Suppressor macrophage treated with lipopolysaccharide for 1 hour (primary cell): ENCODE measurements around the gene FER1L5.

Experiments used
- DNase-seq, 3 donors: peaks; one replicate each; pipeline ENCODE4 v3.0.0-alpha.2; 2020 to 2022

The FER1L5 gene

DNA sequence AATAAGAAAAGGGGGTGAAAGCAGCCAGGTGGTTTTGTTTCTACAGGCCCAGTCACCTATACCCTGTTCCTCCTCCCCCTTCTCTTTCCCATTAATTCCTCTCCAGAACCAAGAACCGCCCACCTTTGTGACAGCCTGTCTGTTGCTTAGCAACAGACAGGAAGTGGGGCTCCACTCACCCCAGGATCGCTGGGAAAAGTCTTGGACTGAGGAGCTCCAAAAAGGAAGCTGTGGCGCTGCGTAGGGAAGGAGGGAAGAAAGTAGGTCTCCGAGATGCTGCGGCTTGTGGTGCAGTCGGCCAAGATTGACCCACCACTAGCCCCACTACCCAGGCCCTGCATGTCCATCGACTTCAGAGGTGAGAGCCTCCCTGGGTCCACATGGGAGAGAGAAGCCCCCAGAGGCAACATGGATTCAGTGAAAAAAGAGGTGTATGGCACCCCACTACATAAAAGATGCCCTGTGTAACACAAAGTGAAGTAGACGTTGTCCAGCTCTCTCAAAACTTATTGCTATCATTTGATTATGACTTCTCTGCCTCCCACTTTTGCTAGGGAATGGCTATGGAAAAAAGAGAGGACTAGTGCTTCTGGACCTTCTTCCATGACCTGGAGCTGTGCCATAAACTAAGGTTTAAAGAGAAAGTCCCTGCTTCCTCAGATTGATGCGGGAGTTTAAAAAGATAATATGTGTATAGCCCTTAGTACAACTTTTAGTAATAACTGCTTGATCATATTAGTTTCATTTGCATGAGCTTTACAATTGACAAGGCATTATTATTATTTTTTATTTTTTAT lies at the start of gene FER1L5:
FER1L5 (plus strand) TSS at position 201 of the 797 bp plus-strand sequence; CDS start at position 274, 73 bp downstream.
- no peak for DNase-seq

DNA sequence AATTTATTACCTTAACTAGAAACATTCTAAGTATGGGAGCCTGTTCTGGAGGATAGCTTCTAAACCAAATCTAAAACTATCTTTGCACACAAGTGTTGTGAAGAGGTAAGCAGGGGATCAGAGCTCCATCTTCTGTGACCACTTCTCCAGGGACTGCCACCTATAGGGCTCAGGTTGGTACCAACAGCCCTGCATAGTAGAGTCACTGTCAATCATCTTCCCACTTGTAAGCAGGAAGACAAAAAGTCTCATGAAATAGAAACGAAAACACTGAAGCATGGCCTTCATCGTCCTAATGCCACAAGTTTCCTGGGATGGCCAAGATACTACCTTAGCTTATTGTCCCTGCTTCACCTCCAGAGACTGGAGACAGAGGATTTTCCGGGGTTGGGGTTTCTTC lies 48.3 kb upstream of the FER1L5 start:
- DNase-seq = no peak

DNA sequence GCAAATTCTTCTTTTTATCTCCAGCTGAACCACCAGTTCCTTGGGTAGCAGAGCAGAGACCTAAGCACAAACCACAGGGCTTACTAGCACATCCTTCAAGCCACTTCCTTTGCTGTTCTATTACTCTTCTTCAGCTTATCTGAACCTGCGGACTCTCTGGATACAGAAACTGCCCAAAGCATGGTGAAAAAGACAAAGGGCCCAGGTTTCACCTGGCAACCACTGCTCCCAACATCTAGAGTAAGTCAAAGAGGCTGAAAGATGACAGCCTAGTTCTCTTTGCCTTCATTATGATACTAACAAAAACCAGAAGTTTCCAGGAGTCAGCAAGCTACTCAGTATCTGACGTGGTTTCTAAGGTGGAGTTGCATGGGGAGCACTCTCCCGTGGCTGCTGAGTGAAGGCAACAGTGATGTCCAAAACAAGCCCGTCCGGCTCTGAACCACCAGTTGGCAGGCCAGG lies 47.8 kb upstream of the FER1L5 start:
- no peak for DNase-seq

DNA sequence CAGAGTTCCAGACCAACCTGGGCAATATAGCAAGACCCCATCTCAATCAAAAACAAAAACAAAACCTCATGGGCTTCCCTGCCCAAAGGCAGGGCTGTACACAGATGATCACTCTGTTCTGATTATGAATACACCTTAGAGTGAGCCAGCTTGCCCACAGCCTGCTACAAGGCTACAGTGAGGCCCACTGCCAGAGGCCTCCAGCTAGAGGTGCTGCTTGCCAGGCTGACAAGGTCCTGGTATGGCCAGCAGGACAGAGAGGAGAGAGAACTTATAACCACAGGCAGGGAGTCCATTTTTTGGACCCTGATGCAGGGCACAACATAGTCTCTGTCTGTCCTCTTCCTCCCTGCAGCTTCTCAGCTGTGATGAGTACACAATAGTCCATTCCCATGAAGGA lies 46.0 kb upstream of the FER1L5 start:
- no peak for DNase-seq

DNA sequence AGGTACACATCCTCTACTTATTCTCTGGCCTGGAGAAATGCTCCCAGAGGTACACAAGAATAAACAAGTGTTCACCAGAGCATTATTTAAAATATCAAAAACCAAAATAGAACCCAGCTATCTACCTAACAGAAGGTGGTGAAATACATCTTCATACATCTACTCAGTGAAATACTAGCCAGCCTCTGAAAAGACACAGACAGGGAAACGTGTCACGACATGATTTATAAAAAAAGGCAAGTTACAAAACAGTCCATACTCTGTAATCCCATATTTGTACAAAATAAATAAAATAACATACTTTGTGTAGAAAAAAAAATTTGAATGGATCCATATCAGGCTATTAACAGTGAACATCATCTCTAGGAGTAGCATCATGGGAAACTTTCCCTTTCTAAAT lies 42.6 kb upstream of the FER1L5 start:
- no peak for DNase-seq

DNA sequence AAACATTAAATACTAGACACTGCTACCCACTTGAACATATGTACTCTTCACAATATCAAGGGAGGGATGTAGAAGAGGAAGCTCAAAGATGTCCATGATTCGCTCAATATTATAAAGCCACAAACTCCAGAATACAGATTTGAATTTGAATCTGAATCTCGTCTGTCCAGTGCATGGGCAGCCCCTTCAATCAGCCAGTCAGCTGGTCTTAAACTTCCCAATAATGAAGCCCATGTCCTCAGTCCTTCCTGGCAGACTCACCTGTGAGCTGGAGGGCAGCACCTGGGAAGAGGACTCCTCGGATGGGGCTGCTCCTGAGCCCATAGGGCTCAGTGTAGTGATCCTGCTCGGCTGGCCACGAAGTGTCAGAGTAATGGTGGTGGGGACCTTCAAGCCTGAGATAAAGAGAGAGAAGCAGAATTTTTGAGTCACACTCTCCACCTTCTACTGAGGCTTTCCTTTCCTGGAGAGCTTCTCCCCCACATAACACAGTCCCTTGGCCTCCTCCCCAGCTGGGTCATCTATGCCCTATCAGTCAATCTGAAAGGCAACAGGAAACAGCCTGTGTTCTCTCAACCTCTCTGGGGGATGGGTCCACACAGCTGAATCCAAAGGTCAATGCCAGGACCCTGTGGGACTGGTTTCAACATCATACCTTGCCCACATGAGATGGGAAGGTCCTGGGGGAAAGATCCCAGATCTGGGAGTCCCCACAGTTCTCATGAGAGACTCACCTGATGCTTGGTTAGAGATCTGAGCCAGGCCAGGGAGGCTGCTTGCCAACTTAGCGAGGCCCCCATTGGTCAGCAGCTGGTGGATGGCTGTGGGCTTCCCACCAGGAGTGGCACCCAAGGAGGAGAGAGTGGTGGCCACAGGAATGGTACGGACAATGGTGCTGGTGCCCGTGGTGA lies 40.9 kb upstream of the FER1L5 start:
- no peak for DNase-seq

DNA sequence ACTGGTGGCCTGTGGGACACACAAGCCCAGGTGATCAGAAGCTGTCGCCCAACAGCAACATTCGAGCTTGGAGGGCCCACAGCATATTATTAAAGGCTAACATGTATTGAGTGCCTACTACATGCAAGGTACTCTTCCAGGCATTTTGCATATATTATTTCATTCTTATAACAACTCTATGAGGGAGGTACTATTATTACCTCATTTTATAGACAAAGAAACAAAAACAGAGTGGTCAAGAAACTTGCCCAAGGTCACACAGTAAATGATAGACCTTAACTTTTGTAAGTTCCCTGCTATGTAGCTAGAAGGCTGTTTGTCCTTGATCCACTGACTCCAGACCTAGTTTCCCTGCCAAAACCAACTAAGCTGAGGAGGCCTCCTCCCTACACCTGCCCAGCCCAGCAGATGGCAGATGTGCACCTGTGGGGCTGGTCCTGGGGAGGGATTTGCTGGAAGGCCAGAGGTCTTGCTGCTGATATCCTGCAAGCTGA lies 40.2 kb upstream of the FER1L5 start:
- no peak for DNase-seq

DNA sequence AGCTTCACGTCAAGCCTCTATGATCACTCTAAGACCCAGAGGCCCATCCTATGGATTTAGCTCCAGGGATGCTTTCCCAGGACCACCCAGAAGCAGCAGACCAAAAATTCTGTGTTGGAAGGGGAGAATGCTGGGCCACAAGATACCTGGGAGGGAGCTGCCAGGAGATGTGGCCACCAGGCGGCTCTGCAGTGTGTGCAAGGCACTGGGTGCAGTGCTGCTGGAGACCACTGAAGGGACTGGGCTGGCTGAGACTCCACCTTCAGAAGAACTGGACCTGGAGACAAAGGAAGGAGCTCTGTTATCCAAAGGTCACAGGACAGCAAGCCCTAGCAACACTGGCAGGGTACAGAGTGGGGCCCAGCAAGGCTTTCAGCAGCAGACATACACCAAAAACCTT lies 38.5 kb upstream of the FER1L5 start:
- DNase-seq = no peak

DNA sequence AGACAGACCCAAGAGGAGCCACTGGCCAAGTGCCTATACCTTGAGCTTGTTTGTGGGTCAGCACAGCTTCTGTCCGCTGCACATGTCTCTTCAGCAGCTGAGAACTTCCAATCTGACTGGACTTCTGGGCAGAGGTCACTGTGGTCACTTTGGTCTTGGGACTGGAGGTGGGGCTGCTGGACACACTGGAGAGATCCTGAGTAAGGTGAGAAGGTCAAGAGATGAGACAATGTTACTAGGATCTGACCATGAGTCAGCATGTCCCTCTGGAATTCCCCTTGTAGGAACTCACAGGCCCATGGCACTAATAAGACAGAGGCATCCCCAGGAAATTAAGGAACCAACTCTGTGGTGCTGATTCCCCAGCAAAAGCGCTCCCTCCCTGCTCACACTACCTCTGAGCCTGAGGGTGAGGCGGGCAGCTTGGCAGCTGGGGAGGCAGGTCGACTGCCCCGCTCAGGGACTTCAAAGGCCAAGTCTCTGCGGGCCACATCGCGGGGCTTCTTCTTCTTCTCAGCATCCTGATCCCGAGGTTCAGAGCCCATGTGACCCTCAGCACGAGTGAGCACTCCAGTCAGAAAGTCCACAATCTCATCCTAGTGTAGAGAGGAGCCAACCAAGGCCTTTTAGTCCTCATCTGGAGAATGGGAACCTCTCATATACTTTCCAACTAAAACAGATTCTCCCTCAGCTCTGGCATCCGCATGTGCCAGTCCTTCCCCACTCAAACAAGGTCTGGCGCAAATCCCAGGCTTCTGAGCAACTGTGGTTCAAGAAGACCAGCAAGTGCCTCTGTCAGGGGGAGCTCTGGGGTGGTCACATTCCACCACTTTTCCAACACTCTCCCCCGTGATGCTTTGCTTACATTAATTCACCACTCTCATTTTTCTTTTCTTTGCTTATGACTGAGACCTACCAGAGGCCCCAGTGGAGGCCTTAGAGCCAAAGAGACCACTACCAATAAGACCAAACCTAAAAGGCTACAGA lies 33.8 kb upstream of the FER1L5 start:
- peak; percentile 90 to 94 (median 90) for DNase-seq

DNA sequence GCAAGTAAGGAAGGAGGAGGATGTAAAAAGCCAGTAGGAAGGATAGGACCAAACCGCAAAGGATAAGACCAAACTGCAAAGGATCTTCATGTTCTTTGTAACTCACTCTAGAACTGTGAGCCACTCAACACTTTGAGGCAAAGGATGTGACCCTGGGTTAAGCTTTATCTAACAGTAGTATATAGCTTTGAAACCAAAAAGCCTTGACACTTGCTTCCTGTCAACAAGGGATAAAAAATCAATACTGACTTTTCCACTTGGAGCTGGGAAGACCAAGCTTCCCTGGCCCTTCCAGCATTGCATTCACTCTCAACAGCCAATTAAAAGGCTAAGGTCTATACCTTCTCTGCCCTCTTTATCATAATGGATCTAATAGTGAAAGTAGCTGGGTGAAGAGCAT lies 26.4 kb upstream of the FER1L5 start:
- DNase-seq = no peak

DNA sequence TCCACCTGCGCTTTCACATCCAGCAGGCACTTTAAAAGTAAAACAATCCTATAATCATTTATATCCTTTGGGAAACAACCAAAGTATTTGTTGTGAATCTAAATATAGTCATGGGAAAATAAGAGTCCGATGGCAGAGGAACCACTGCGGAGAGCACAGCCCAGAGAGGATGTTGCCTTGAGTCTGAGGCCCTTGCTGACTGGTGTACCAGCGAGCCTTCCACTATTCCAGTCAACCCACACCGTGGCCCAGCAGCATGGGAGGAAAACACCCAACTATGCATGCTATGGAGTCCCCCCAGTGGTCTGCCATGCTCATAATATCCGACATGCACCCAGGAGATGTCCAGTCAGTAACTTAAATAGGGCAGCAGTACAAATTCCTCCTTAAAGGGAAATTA lies 26.0 kb upstream of the FER1L5 start:
- DNase-seq = no peak

DNA sequence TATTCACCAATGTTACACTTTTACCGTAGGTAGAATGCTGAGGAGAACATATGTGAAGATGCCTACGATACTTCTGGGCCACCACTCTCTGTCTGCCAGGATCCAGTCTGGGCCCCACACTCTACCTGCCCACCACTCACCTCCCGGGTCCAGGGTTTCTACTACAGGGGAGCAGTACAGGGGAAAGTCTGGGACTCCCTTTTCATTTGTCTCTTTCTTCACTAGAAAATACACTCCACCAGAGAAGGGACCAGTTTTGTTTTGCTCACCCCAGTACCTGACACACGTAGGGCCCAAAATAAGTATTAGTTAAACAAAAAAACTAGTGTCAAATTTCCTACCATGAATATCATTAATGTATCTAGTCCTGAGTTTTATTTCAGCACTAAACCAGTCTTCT lies 25.6 kb upstream of the FER1L5 start:
- DNase-seq = no peak

DNA sequence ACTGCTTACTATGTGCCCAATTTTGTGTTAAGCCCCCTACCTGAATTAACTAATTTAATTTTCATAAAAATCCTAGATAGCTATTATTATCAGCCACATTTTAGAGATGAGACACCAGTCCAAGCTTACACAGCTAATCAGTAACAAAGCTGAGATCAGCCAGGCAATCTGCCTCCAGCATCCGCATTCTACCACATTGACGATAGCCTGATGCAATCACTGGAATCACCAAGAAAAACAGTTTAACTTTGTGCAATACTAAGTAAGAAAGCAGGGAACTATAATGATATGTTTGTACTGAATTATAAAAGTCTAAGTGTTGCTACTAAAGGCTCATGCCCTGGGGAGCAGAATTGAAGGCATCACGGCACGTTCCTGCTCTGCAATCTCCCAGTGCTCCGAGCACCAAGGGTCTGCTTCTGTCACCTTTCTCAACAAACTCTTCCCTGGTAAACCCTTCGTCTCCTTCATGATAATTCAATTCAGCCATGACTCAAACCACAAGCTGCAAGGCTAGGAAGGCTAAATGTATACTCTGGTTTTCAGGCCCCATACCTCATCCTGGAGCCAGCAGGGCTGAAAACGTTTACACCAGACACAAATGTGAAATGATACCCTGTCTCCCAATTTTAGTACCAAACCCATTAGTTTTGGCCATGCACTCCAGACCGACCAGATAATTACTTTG lies 23.8 kb upstream of the FER1L5 start:
- peak; percentile 62 to 72 (median 70) for DNase-seq

DNA sequence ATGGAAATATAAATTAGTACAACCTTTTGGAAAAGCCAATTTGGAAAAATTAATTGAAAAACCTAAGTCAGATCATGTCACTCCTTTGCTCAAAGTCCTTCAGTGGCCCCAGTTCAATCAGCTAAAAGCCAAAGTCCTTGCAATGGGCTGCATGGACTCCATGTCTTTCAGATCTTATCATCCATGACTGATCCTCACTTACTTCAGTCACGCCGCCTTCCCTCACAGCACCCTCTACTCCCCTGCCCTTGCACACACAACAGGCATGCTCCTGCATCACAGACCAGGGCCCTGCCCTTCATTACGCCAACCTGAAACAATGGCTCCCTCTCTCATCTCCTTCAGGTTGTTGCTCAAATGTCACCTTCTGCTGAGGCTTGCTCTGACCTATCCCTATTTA lies 20.0 kb upstream of the FER1L5 start:
- DNase-seq = no peak

DNA sequence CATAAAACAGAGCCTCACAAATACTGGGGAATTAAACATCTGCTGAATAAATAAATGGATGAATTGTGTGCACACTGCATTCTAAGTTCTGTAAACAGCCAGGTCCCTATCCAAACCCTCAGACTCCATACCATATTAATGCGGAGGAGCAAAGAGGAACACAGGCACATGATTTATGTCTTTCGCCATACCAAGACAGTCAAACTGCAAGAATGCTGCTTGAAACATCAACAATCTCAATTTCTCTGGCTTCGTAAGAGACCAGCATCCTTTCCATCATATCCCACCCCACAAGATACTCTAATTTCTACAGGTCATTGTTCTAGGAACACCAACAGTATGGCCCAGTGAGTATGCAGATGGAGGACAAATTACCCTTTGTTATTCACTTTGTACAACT lies 19.4 kb upstream of the FER1L5 start:
- DNase-seq = peak; percentile 70 to 76 (median 76)

DNA sequence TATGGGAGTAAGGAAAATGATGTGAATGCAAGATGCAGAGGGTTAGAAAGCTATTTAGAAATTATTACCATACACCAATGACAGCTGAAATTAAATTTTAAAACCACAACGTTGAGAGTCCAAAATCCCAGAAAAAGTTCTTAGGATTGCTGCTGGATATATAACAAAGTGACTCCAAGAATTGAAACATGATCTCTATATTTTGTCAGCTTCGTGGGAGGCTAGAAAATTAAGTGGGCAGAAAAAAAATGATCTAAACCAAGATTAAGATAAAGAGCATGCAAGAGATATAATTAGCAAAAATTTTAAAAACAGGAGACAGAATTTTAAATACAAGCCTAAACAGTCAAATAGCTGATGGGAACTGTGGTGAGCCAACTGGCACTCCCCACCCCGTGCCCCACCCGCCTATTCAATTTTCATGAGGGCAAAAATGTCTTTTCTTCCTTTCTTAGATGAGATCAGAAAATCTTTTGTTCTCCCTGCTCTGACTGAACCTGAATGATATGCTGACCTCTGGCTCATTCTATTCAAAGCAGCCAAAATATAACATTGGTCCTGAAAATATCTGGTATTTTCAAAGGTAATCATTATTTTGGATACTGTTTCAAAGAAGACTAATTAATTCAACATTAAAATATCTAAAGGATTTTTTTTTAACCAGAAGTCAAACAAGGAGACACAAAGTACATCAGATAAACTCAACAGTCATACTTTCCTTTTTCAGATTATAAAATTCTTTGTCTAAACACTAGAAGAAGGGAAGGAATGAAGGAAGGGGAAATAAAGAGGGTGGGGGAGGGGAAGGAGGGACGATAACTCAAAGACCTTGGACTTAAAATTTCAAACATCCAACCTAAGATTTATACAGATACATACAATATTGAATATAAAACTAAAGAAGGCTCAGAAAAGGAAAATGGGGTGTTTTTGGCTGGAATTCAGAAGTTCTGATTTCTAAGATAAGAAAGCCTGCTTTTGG lies 16.7 kb upstream of the FER1L5 start:
- no peak for DNase-seq

DNA sequence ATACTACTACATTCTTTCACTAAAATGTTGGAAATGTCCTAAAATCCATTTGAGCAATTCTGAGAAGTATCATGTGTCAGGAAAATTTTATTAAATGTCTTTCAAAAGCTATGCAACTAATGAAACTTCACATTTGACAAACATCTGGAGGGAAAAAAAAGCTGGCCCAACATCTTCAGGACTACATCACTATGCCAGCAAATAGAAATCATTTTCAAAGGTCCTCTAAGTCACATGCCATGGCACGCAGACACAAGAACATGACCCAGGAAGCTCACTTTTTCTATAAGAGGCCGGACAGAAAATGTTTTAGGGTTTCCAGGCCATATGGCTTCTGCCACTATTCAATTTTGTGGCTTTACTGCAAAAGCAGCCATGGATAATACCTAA lies 16.0 kb upstream of the FER1L5 start:
- DNase-seq = no peak

DNA sequence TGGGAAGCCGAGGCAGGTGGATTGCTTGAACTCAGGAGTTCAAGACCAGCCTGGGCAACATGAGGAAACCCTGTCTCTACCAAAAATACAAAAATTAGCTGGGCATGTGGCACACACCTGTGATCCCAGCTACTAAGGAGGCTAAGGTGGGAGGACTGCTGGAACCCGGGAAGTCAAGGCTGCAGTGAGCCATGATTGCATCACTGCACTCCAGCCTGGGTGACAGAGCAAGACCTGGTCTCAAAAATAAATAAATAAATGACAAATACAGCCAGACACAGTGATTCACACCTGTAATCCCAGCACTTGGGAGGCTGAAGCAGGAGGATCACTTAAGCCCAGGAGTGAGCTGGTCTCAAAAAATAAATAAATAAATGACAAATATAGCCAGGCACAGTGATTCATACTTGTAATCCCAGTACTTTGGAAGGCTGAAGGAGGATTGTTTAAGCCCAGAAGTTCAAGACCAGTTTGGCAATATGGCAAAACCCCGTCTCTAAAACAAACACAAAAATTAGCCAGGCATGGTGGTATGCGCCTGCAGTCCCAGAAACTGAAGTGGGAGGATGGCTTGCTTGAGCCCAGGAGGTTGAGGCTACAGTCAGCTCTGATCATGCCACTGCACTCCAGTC lies 10.6 kb upstream of the FER1L5 start:
- no peak for DNase-seq

DNA sequence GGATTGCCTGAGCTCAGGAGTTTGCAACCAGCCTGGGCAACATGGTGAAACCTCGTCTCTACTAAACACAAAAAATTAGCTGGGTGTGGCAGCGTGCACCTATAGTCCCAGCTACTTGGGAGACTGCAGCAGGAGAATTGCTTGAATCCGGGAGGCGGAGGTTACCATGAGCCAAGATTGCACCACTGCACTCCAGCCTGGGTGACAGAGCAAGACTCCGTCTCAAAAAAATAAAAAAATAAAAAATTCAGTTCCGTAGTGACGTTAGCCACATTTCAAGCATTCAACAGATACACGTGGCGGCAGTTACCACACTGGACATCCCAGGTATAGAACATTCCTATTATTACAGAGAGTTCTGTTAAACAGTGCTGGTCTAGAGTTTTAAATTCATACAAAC lies 8.9 kb upstream of the FER1L5 start:
- no peak for DNase-seq

DNA sequence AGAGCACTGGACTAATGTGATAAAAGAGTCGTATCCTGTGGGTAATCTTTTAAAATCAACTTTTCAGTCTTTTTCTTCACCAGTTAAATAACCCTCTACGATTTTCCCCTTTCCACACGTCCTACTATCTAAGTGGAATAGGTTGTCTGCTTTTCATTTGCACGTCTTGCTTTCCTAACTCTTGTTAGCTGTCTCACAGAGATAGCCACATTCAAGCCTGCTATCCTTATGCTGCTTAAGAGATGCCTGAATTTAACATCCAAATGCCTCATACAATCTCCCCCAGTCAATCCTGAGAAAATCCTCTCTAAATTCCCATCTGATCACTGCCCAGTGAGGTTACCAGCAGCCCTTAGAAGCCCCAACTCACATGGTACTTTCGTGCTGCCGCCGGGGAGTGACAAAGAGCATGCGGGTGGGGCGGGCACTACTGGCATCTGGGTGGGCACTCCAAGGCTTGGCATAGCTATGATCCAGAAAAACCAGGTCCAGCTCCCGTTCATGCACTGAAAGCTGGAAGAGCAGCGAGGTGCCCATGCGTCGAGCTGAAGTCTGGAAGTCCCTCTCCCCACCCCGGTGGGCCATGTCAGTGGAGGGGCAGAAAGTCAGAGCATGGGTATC lies 5.9 kb upstream of the FER1L5 start:
- DNase-seq = no peak
